Heart left ventricle (tissue), 16 donors: ENCODE data around the gene ATXN7L1. TPM values are rescaled to one million over a fixed set of nuclear protein-coding genes. Genes with fewer than 3 reads are reported as not detected.
"Not testable (repeated sequence)": the region's sequence is repeated elsewhere in the genome, so short reads cannot be mapped to it uniquely, and the experiment has no call there.

Experiments used
- ATAC-seq, 4 donors: fragments of 200-7000 bp; cut with Tn5 transposase; one replicate each; pipeline ENCODE4 v1.9.1; 2020 to 2022; ENCODE audit warnings: moderate library complexity in 4 of 4, mild to moderate bottlenecking in 3 of 4, moderate number of reproducible peaks in 1 of 4
- DNase-seq, 5 donors: peaks; one replicate each; pipeline ENCODE4 v3.0.0-alpha.2; 2020
- H3K27ac ChIP-seq, 12 donors: fragments of 200-600 bp; sonication (generic) in 4 of 12; one replicate each; pipeline versions ENCODE4 v1.5.0 to v1.8.0; 2016 to 2022; ENCODE audit warnings: mild to moderate bottlenecking in 2 of 12
- H3K27me3 ChIP-seq, 9 donors: fragments of 200-600 bp; sonication (generic) in 2 of 9; one replicate each; pipeline versions ENCODE4 v1.5.1 to v1.8.0; 2016 to 2022; ENCODE audit warnings: mild to moderate bottlenecking in 3 of 9
- H3K36me3 ChIP-seq, 9 donors: fragments of 200-600 bp; sonication (generic) in 2 of 9; one replicate each; pipeline versions ENCODE4 v1.5.0 to v1.8.0; 2018 to 2022; ENCODE audit warnings: mild to moderate bottlenecking in 2 of 9
- H3K4me1 ChIP-seq, 12 donors: fragments of 200-600 bp; sonication (generic) in 4 of 12; one replicate each; pipeline versions ENCODE4 v1.5.0 to v1.8.0; 2016 to 2022; ENCODE audit warnings: mild to moderate bottlenecking in 3 of 12
- H3K4me3 ChIP-seq, 12 donors: fragments of 200-600 bp; sonication (generic) in 4 of 12; one replicate each; pipeline versions ENCODE4 v1.5.0 to v1.8.0; 2017 to 2022; ENCODE audit warnings: mild to moderate bottlenecking in 9 of 12, moderate library complexity in 4 of 12
- H3K9me3 ChIP-seq, 12 donors: fragments of 200-600 bp; sonication (generic) in 4 of 12; one replicate each; pipeline versions ENCODE4 v1.5.0 to v1.8.0; 2016 to 2022; ENCODE audit warnings: mild to moderate bottlenecking in 1 of 12
- CTCF ChIP-seq, 12 donors: fragments of 200-600 bp; sonication (generic) in 4 of 12; IDR thresholded peaks; one replicate each; pipeline versions ENCODE4 v1.5.0 to v1.8.0; 2018 to 2022; ENCODE audit warnings: antibody characterized with exemption in 12 of 12, mild to moderate bottlenecking in 5 of 12
- POLR2A ChIP-seq, 2 donors: fragments of 450-650 bp; IDR thresholded peaks; one replicate each; pipeline ENCODE4 v1.6.1; 2017; ENCODE audit warnings: antibody characterized with exemption in 2 of 2, mild to moderate bottlenecking in 2 of 2, moderate library complexity in 2 of 2
- WGBS, 4 donors: extraction: QIAGEN DNeasy Blood & Tissue Kit in 2 of 4; methylation state at CpG; one replicate each; pipeline versions ENCODE4 v1.1.5 to v1.1.7; 2013 to 2018; 5-methylcytosine and 5-hydroxymethylcytosine counted together
- intact Hi-C, 10 donors: fragments of 100-400 bp; cut with DNase I; formaldehyde crosslinking; loops; one replicate each; pipeline versions ENCODE4 v1.11.1 to v1.14.2; 2022
- polyA plus RNA-seq, 2 donors: library from polyadenylated mRNA; stranded (reverse); fragments of 200-250 nt; gene quantifications; one replicate each; pipeline ENCODE4 v1.2.3, GENCODE V29; 2013
- total RNA-seq, 9 donors: library from RNA; depleted of rRNA in 2 of 9; stranded (reverse); fragments of >200 nt in 2 of 9; fragmentation: NEBNext Ultra II Directional in 3 of 9; extraction: Animal tissue kit (Norgen Biotek cat#: 25700) in 3 of 9; gene quantifications; one replicate each; pipeline versions ENCODE4 v1.1.0 to v1.2.4, GENCODE V29; 2016 to 2023
- donor health status: ischemic (EF 13 %, LVEDD 7.1; RV severe dilation, severe dysfunction).
- donor health status: healthy with polysubstance abuse.
- donor health status: DM: no; HTN: yes; CAD: no.
- donor health status: DM: no; HTN: no; CAD: no.
- donor health status: ischemic (EF 25% LVEDD 6.9; RV normal size, moderate dysfunction).
- donor health status: ischemic (EF 25% LVEDD 5.7; RV mildly dilated, moderate dysfunction).
- donor health status: healthy.
- donor health status: DM: yes; HTN: yes; CAD: no.
- donor health status: ischemic (EF 35%, LVEDD 5.7; RV mildly dilated, moderate dysfunction).
- donor health status: nonischemic (EF 11% LVEDD 7.7; RV severe dilation, severe dysfunction).
- donor health status: DM: yes; HTN: yes; CAD: no.
- donor health status: PGD.
- donor health status: ischemic (EF 29% LVEDD 5.4; RV normal size, mild dysfunction).
- donor health status: nonischemic (EF 23%, LVEDD 6.1; RV moderate dilation, normal function).

Gene ATXN7L1
- total and polyA plus RNA-seq, 11 donors, result 2.0 to 10.6 (median 3.6) TPM

GRCh38 chr7:105886776-105887175, 10.4 kb upstream of the ATXN7L1 start:
- Histone ChIP-seq H3K27me3 (no peaks in the 10 kb centered on the region), H3K9me3 (no peaks in the 10 kb centered on the region), H3K27ac (no peak overlapping the region), H3K36me3 (no peaks in the 10 kb centered on the region), H3K4me1 (peaks cover 0 to 11% (median 0%) of the 10 kb centered on the region in 12 donors), H3K4me3 (no peak overlapping the region)
- intact Hi-C loops, result no loop called here
- 90 to 95% (median 92%) methylated on average over 2 of the region's 2 CpGs for WGBS, 4 donors
- no peak for TF ChIP-seq CTCF (IDR thresholded peaks at IDR 0.05)
- no peak for TF ChIP-seq POLR2A (IDR thresholded peaks at IDR 0.05)
- DNase-seq (no peak), ATAC-seq (no peak)

- TF ChIP-seq POLR2A (IDR thresholded peaks at IDR 0.05) (no peak), CTCF (IDR thresholded peaks at IDR 0.05) (no peak)
- intact Hi-C loops, result no loop called here
- peaks cover 0 to 17% (median 5%) of the 10 kb centered on the region in 12 donors for H3K4me1 ChIP-seq
- H3K27ac ChIP-seq, result no peak overlapping the region
- ATAC-seq, result peak in 2 of 4 donors; percentile 20 to 60
- H3K36me3 ChIP-seq, result no peaks in the 10 kb centered on the region
- H3K27me3 ChIP-seq, result no peaks in the 10 kb centered on the region
- no peaks in the 10 kb centered on the region for H3K9me3 ChIP-seq
- DNase-seq, result peak in 4 of 5 donors; percentile 21 to 44 (median 35)
- 65 to 86% (median 71%) methylated on average over 6 of the region's 6 CpGs for WGBS, 4 donors
- no peak overlapping the region for H3K4me3 ChIP-seq
These were observed 9.2 kb upstream of the ATXN7L1 start for GRCh38 chr7:105885387-105886111.

GRCh38 chr7:105883179-105883578, 6.8 kb upstream of the ATXN7L1 start:
- 90 to 95% (median 93%) methylated on average over 6 of the region's 6 CpGs for WGBS, 4 donors
- DNase-seq, H3K9me3 ChIP-seq, H3K27me3 ChIP-seq, ATAC-seq, H3K27ac ChIP-seq, H3K36me3 ChIP-seq, H3K4me3 ChIP-seq, intact Hi-C loops: not testable (repeated sequence)
- H3K4me1 ChIP-seq, result peaks cover 0 to 20% (median 6%) of the 10 kb centered on the region in 12 donors

GRCh38 chr7:105881439-105881838, 5.0 kb upstream of the ATXN7L1 start:
- no peak for ATAC-seq
- no peaks in the 10 kb centered on the region for H3K36me3 ChIP-seq
- H3K27ac ChIP-seq, result peak overlapping the region in 1 of 12 donors; percentile 43
- no peak overlapping the region for H3K4me3 ChIP-seq
- 75 to 90% (median 81%) methylated on average over 1 of the region's 1 CpG for WGBS, 4 donors
- no peak for TF ChIP-seq CTCF (IDR thresholded peaks at IDR 0.05)
- no peak for TF ChIP-seq POLR2A (IDR thresholded peaks at IDR 0.05)
- peaks cover 0 to 3% (median 0%) of the 10 kb centered on the region in 9 donors for H3K27me3 ChIP-seq
- intact Hi-C loops, result no loop called here
- peaks cover 0 to 29% (median 9%) of the 10 kb centered on the region in 12 donors for H3K4me1 ChIP-seq
- DNase-seq, result no peak
- H3K9me3 ChIP-seq, result no peaks in the 10 kb centered on the region
